ENCODE data around the gene CAPN13.

The CAPN13 gene

GRCh38 chr2:30729031-30729430, 78.2 kb downstream of the CAPN13 start:
- DNase-seq = no peak

GRCh38 chr2:30722936-30723725, 84.1 kb downstream of the CAPN13 start:
- DNase-seq = no peak

- no peak for DNase-seq
These were observed 85.3 kb downstream of the CAPN13 start for GRCh38 chr2:30721668-30722647.

- DNase-seq = no peak
These were observed 86.0 kb downstream of the CAPN13 start for GRCh38 chr2:30721241-30721640.

- DNase-seq = no peak
These were observed 90.1 kb downstream of the CAPN13 start for GRCh38 chr2:30717081-30717650.

- no peak for DNase-seq
These were observed 90.9 kb downstream of the CAPN13 start for GRCh38 chr2:30716123-30716900.

GRCh38 chr2:30714811-30715709, 92.2 kb downstream of the CAPN13 start:
- DNase-seq = no peak

- no peak for DNase-seq
These were observed 93.5 kb downstream of the CAPN13 start for GRCh38 chr2:30713698-30714097.

- peak; percentile 92 to 94 for DNase-seq
These were observed 95.6 kb downstream of the CAPN13 start for GRCh38 chr2:30711646-30712085.

- DNase-seq = no peak
These were observed 96.8 kb downstream of the CAPN13 start for GRCh38 chr2:30710461-30710860.

GRCh38 chr2:30710016-30710415, 97.2 kb downstream of the CAPN13 start:
- DNase-seq = no peak

GRCh38 chr2:30709516-30709915, 97.7 kb downstream of the CAPN13 start:
- no peak for DNase-seq

GRCh38 chr2:30708491-30709290, 98.6 kb downstream of the CAPN13 start:
- DNase-seq = no peak

- no peak for DNase-seq
These were observed 99.8 kb downstream of the CAPN13 start for GRCh38 chr2:30707304-30707903.

- peak; percentile 66 to 75 for DNase-seq
These were observed 100.5 kb downstream of the CAPN13 start for GRCh38 chr2:30706534-30707303.

GRCh38 chr2:30705711-30706533, 101.3 kb downstream of the CAPN13 start:
- DNase-seq = no peak

- DNase-seq = no peak
These were observed 102.2 kb downstream of the CAPN13 start for GRCh38 chr2:30705056-30705455.

- DNase-seq = no peak
These were observed 102.8 kb downstream of the CAPN13 start for GRCh38 chr2:30704309-30705020.
